ENCODE results near the gene HNF1A. TPM values are rescaled to one million over a fixed set of nuclear protein-coding genes. Genes with fewer than 3 reads are reported as not detected.

The HNF1A gene
- total RNA-seq, 4 donors from 2014 or later, result 0.27 to 0.47 TPM; not detected in 2

- Histone ChIP-seq H3K27me3 (peaks cover 12% of the 10 kb centered on the region), H3K27ac (no peak overlapping the region), H3K36me3 (no peaks in the 10 kb centered on the region), H3K9me3 (no peaks in the 10 kb centered on the region), H3K4me1 (no peaks in the 10 kb centered on the region), H3K4me3 (no peak overlapping the region)
- ATAC-seq, result no peak
- no peak for TF ChIP-seq CTCF (IDR thresholded peaks at IDR 0.05)
- TF ChIP-seq POLR2AphosphoS5 (IDR thresholded peaks at IDR 0.05), result no peak
- TF ChIP-seq EP300 (IDR thresholded peaks at IDR 0.05), result no peak
- no peak for TF ChIP-seq POLR2A (IDR thresholded peaks at IDR 0.05)
- 79 to 80% methylated on average over 6 to 8 of the region's 9 CpGs for WGBS, 2 donors (ENCODE audit: low coverage in 1 of 2)
Measured at GRCh38 chr12:120932956-120933526, 45.3 kb upstream of the HNF1A start.

- H3K27ac ChIP-seq, result no peak overlapping the region
- WGBS, 2 donors (ENCODE audit: low coverage in 1 of 2), result 65 to 80% methylated on average over 3 to 6 of the region's 6 CpGs
- peaks cover 20% of the 10 kb centered on the region for H3K27me3 ChIP-seq
- no peak for ATAC-seq
- H3K4me1 ChIP-seq, result no peaks in the 10 kb centered on the region
- H3K36me3 ChIP-seq, result no peaks in the 10 kb centered on the region
- no peaks in the 10 kb centered on the region for H3K9me3 ChIP-seq
- TF ChIP-seq CTCF (IDR thresholded peaks at IDR 0.05), result no peak
- no peak for TF ChIP-seq EP300 (IDR thresholded peaks at IDR 0.05)
- no peak for TF ChIP-seq POLR2A (IDR thresholded peaks at IDR 0.05)
- TF ChIP-seq POLR2AphosphoS5 (IDR thresholded peaks at IDR 0.05), result no peak
- H3K4me3 ChIP-seq, result no peak overlapping the region
Measured at GRCh38 chr12:120933786-120934185, 44.6 kb upstream of the HNF1A start.

- WGBS, 2 donors (ENCODE audit: low coverage in 1 of 2), result 28 to 50% methylated on average over 1 to 2 of the region's 2 CpGs
- no peaks in the 10 kb centered on the region for H3K9me3 ChIP-seq
Measured at GRCh38 chr12:120936197-120936596, 42.1 kb upstream of the HNF1A start.

GRCh38 chr12:120938496-120938895, 39.8 kb upstream of the HNF1A start:
- 61 to 72% methylated on average over 3 of the region's 3 CpGs for WGBS, 2 donors (ENCODE audit: low coverage in 1 of 2)
- Histone ChIP-seq H3K4me1 (no peaks in the 10 kb centered on the region), H3K27me3 (peaks cover 20% of the 10 kb centered on the region), H3K27ac (no peak overlapping the region), H3K9me3 (no peaks in the 10 kb centered on the region), H3K36me3 (no peaks in the 10 kb centered on the region), H3K4me3 (no peak overlapping the region)
- TF ChIP-seq CTCF (IDR thresholded peaks at IDR 0.05) (no peak), POLR2A (IDR thresholded peaks at IDR 0.05) (no peak), EP300 (IDR thresholded peaks at IDR 0.05) (no peak), POLR2AphosphoS5 (IDR thresholded peaks at IDR 0.05) (no peak)
- no peak for ATAC-seq

More at GRCh38 chr12:120936197-120936596, 42.1 kb upstream of the HNF1A start:
- ATAC-seq, result no peak
- Histone ChIP-seq H3K4me1 (no peaks in the 10 kb centered on the region), H3K4me3 (no peak overlapping the region), H3K36me3 (no peaks in the 10 kb centered on the region), H3K27me3 (peaks cover 20% of the 10 kb centered on the region), H3K27ac (no peak overlapping the region)
- no peak for TF ChIP-seq POLR2A (IDR thresholded peaks at IDR 0.05)
- no peak for TF ChIP-seq CTCF (IDR thresholded peaks at IDR 0.05)

- H3K9me3 ChIP-seq, result no peaks in the 10 kb centered on the region
- whole genome bisulfite sequencing, 2 donors (ENCODE audit: low coverage in 1 of 2), result 40 to 43% methylated on average over 1 to 3 of the region's 3 CpGs
- H3K4me3 ChIP-seq, result no peak overlapping the region
- peak; percentile 46 for ATAC-seq
- H3K27ac ChIP-seq, result no peak overlapping the region
- TF ChIP-seq CTCF (IDR thresholded peaks at IDR 0.05) (no peak), POLR2AphosphoS5 (IDR thresholded peaks at IDR 0.05) (no peak), EP300 (IDR thresholded peaks at IDR 0.05) (no peak)
- H3K36me3 ChIP-seq, result no peaks in the 10 kb centered on the region
- H3K27me3 ChIP-seq, result peaks cover 20% of the 10 kb centered on the region
- H3K4me1 ChIP-seq, result no peaks in the 10 kb centered on the region
Measured at GRCh38 chr12:120939523-120939922, 38.8 kb upstream of the HNF1A start.

Measured in gastroesophageal sphincter (tissue), 4 donors.